Renal cortical epithelial cell (primary cell): ENCODE measurements around the gene ACVR2B. TPM values are rescaled to one million over a fixed set of nuclear protein-coding genes. Genes with fewer than 3 reads are reported as not detected.

Experiments used
- DNase-seq: peaks from one replicate; pipeline ENCODE4 v3.0.0-alpha.2; 2011; ENCODE audit warnings: low read depth
- total RNA-seq: library from RNA; depleted of rRNA; stranded (reverse); fragments of >200 nt; gene quantifications from 2 replicates; pipeline ENCODE4 v1.2.3, GENCODE V29; 2014

ACVR2B gene
- total RNA-seq, 1 donor from 2014 or later: 11.8 TPM

DNA sequence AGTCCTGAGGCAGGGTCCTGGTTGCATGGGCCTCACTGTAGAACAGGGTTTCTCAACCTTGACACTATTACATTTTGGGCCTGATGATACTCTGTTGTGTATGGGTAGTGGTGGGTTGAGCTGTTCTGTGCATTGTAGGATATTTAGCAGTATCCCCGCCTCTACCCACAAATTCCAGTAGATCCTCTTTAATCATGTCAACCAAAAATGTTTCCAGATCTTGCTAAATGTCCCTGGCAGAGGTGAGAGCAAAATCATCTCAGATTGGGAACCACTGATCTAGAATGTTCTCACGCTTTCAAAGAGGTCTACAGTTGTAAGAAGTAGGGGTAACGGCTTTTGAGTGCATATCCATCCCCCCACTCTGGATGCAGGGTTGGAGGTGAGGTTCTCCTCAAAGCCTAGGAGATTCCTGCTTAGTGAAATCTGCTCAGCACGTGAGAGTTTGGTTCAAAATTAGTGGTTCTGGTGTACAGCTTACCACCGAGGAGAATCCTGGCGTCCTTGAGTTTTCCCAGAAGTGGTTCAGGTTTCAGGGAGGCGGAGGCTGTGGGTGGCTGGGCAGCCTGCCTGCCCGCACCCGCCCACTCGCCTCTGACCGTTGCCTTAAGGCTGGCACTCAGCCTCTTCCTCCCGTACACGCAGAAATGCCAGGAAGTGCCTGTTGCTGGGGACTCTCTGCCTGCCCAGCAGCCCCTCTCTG, 5.3 kb downstream of the ACVR2B start:
- peak; percentile 79 for DNase-seq

DNA sequence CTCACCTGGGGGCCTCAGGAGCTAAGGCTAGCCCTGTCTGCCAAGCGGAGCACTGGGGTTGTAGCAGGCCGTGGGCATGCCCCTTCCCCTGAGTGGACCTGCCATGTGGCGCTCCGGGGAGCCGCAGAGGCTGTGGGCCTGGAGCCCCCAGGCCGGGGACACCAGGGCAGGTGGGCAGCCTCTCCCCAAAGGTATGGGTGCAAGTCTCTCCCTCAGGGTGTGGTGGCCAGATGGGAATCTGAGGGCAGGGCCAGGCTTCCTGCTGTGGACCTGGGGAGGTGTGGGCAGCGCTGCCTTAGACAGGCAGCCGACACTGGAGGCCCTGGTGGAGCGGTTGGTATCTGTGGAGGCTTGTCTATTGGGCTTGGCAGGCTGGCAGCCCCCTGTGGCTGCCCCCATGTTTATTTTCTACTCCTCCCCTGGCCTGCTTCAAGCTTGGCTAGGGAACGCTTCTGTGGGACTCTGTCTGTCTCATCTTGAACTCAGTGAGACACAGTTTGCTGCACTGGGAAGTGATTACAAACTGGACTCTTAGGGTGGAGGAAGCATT, 5.9 kb downstream of the ACVR2B start:
- peak; percentile 12 for DNase-seq

DNA sequence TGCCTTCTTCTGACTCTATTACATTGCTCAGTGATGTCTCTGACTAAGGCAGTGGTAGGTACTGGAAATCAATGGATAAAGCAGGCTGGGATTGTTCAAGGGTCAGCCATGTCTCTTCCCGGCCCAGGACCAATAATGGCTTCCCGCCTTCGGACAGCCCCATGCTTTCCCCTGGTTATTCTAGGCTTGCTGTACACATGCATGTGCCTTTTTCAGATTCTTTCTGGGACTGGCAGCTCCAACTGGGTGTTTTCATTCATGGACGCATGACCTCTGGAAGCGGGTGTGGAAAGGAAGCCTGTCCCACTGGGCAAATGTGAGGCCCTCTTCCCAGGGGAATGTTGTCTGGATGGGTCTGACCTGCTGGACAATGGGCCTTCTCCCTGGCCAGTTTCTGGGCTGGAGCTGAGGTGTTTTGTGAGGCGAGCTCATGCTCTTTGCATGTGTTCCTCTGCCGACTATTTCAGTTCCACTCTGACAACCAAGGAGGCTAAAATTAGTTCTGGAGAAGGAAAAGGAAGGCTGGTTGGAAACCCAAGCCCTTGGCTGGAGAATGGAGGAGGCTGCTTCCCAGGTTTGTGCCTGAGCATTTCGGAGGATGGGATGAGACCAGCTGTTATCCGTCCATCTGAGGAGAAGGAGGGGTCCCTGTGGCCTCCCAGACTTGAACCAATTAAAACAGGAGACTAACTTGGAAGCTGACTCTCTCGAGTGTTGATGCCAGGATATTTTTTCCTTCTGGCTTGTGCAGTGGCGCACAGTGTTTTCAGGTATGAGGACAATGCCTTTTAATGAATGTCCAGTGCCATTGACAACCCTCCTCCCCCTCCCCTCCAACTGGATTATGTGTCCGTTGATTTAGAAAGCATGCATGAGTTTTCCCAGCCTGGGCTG, 6.9 kb downstream of the ACVR2B start:
- no peak for DNase-seq

DNA sequence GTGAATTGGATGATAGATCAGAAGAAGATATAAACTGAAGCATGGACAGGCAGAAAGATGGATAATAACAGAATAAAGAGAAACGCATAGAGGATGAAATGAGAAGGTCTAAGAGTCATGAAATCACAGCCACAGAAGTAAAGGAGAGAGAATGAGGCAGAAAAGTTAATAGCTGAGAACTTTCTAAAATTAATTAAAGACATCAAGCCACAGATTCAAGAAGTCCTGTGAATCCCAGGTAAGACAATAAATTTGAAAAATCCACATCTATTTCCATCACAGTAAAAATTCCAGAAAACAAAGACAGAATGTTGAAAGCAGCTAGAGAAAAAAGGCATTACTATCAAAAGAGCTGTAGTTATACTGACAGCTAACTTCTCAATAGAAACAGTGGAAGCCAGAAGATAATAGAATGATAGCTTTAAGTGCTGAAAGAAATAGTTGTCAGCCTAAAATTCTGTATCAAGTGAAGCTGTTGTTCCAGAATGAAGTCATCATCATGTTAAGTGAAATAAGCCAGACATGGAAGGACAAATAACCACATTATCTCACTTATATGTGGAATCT, 12.0 kb downstream of the ACVR2B start:
- DNase-seq: no peak

DNA sequence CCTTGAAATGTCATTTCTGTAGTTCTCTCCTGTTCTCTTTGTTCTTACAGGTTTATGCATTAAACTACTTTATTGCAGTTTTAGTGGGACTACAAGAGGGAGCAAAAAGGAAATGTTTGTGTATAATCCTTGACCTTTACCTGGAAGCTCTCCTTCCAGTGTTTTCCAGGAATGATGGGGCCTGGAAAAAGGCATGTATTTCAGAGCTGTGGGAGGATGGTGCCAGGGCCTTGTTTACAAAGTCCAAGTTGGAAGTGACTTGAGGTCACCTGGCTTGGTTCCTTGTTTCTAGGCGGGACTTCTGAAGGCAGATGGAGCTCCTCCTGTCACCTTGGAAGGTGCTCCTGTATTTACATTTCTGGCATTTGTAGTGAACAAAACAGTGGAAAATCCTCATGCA, 15.1 kb downstream of the ACVR2B start:
- no peak for DNase-seq

DNA sequence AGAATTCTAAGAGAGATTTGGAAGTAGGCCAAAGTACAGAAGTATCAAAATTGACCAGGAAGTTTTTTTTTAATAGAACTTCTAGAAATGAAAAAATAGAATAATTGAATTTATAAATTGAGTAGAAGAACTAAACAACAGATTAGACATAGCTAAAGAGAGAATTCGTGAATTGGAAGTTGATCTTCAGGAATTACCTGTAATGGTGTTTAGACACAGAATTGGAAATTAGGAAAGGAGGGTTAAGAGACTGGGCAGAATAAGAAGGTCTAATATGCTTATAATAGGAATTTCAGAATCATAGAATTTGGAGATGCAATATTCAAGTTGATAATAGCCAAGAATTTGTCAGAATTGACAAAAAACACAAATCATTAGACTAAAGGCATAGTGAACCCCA, 16.2 kb downstream of the ACVR2B start:
- DNase-seq: no peak

DNA sequence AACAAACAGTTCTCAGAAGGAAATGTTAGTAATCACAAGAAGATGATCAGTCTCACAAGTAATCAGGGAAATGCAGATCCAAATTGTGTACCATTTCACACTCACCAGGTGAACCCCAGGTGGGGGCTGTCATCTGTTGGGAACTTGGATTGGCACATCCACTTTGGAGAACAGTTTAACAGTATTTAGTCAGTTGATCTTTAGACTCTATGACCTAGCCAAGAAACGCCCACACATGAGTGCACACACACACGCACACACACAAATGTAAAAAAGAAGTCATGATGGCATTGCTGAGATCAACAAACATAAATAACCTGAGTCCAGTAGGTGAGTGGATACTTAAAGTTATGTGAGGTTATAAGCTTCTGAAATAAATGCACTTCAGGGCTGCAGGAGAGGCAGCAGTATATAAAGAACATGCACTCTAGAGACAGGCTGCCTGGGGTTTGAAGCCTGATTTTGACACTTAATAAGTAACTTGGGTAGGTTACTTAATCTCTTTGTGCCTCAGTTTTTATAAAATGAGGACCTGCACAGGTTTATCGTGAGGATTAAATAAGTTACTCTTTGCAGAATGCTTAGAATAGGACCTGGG, 17.7 kb downstream of the ACVR2B start:
- DNase-seq: peak; percentile 64

DNA sequence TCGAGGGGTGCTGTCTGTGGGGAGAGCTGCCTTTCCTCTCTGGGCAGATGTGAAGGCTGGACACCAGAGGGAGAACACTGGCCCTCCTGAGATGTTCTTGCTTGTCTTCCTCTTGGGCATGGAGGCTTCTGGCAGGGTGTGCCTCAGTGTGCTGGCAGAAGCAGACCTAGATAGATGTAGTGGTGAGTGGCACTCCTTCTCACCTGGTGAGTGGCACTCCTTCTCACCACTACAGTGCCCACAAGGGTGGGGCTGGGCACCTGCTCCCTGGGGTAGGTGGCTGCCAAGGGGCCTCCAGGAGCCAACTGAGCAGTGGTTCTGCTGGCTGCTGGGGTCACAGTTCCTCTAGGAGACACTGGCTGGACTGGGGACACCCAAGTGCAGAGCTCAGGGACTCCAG, 18.7 kb downstream of the ACVR2B start:
- DNase-seq: no peak

DNA sequence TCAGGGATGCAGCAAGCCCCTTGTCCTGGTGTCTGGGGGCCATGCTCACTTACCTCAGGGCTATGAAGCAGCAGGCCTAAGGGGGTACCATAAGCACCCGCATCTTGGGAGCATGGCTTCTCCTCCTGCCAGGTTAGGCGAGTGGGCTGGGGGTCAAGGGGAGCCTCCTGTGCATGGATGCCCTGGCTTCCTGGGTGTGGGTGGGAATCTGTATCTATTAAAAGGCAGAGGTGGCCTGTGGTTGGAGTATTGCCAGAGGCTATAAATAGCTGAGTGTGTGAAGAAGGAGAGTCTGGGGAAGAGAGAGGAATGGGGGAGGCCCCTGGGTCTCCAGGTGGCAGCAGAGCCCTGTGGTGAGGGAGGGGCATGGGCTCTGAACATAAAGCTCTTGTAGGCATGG, 19.5 kb downstream of the ACVR2B start:
- DNase-seq: no peak

DNA sequence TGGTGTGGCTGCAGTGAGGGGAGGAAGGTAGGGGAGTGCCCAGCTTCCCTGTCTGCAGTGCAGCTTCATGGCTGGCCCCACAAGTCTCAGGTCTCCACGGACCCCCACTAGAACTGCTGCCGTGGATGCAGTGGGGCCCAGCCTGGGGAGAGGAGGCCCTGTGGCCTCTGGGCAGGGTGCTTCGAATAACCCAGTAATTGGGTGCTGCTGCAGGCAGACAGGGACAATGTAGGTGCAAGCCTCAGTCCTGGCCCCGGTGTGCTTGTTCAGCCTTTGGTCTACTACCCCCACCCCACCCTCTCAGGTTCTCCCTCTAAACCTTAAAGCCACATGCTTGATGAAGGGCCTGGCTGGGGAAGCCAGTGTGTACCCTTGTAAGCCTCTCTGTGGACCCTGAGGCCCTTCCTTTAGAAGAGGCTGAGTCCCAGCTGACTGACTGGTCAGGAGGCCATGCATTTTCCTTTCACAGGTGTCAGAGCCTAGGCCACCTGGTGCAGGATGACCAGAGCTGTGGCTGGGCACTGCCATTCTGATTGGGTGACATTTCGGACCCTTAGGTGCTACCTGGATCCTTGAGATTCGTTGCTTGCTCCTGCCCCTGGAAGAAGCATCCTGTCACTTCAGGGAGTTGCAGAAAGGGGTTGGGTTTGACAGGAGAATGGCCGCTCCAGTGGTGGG, 21.4 kb downstream of the ACVR2B start:
- no peak for DNase-seq

DNA sequence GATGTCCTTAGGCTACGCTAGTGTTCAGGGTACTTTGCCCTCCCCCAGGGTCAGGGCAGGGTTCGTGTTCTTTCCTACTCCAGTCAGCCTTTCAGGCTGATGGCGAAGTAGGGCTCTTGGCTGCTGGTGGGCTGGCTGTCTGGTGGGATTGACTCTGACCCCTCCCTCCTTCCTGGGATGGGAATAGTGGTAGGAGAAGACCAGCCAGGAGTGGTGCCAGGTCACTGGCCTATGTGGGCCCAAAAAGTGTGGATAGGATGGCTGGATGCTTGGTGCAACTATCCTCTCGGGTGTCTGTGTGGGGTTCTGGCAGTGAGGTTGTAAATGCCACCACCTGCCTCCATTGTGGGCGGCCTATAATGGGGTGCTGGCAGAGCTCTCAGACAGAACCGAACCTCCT, 22.0 kb downstream of the ACVR2B start:
- DNase-seq: no peak

DNA sequence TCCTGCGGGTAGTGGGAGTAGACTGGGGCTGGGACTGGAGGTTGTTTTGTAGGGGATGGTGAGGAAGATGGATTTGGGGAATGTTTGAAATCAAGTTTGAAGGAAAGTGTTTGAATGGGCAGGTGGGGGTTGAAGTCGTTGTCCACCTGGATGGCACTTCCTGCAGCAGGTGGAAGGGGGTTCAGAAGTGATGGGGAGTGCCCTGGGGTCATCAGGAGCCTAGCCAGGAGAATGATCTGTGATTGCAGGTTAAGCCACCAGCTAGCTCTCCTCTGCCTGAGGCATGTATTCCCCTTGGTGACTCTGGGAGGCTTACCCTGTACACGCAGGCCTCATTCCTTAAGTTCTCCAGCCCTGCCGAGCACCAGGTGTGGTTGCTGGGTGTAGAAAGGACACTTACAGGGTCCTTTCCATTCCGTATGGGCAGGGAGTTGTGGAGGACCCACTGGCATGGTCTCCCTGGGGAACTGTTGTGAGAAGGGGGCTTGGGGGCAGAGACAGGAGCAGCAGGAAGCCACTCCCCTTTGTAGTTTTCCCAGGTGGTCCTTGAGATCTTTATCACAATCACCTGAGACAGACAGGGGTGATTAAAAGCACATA, 22.6 kb downstream of the ACVR2B start:
- DNase-seq: no peak

DNA sequence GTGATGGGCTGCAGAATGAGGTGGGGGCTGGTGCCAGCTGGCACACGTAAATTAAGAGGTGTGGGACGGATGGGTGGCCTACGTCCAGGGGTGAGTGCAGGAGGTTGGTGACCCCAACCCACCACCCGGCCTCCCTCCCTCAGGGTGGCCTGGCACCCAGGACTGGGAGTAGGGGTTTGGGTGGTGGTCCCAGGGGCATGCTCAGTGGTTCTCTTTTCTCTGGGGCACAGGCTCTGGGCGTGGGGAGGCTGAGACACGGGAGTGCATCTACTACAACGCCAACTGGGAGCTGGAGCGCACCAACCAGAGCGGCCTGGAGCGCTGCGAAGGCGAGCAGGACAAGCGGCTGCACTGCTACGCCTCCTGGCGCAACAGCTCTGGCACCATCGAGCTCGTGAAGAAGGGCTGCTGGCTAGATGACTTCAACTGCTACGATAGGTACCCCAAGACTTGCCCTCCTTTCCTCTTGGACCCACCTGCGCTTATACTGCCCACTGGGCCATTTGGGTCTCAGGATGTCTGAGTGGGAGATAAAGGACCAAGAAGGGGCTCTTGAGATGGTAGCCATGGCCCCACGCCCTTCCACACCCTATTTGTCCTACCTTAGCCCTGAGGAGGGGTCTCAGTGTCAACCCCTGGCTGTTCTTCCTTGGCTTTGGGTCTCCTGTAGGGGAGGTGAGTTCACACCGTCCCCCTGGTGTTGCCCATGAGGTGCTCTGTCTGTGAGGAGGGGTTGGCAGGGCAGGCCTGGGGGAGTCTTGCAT, 23.5 kb downstream of the ACVR2B start:
- no peak for DNase-seq

DNA sequence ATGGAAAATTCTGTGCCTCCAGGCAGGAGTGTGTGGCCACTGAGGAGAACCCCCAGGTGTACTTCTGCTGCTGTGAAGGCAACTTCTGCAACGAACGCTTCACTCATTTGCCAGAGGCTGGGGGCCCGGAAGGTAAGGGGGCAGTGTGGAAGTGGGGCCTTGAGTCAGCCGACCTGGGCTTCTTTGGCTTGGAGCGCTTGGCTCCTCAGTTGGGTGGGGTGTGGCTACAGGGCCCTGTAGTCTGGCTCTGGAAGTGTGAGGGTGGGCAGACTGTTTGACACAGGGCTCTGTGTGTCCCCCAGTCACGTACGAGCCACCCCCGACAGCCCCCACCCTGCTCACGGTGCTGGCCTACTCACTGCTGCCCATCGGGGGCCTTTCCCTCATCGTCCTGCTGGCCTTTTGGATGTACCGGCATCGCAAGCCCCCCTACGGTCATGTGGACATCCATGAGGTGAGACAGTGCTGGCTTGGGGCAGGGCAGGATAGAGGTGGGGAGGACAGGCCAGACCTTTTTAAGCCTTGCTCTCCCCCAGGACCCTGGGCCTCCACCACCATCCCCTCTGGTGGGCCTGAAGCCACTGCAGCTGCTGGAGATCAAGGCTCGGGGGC, 24.3 kb downstream of the ACVR2B start:
- DNase-seq: no peak

DNA sequence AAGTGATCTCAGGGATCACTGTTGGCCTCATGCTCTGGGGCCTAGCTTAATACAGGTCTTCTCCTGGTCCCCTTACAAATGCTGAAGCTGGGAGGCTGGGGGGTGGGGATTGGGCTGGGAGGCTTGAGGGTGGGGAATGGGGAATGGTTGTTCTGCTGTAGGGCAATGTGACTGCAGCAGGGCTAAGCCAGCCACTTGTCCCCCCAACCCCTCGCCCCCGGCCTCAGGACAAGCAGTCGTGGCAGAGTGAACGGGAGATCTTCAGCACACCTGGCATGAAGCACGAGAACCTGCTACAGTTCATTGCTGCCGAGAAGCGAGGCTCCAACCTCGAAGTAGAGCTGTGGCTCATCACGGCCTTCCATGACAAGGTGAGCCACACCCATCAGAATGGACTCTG, 25.2 kb downstream of the ACVR2B start:
- no peak for DNase-seq

DNA sequence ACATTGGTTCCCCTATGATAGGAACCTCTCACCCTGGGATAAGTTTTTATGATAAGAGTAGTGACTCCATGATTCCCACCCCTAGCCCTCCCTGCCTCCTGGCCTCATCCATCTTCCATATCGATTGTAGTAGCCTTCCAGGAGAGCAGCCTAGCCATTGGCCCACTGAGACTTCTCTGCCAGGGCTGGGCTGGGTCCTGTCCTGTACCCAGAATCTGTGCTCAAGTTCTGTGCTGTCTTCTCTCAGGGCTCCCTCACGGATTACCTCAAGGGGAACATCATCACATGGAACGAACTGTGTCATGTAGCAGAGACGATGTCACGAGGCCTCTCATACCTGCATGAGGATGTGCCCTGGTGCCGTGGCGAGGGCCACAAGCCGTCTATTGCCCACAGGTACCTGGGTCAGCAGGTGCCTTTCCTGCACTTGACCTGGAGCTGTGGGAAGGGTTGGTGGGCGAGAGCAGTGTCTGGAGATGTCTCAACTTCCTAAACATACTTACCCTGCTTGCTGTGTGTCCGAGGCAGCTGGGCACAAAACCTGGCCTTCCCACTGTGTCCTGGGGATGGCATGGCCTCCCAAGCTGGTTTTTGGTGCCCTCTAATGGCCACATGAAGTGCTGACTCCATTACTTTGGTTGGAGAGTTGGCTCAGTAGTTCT, 25.9 kb downstream of the ACVR2B start:
- DNase-seq: peak; percentile 56

DNA sequence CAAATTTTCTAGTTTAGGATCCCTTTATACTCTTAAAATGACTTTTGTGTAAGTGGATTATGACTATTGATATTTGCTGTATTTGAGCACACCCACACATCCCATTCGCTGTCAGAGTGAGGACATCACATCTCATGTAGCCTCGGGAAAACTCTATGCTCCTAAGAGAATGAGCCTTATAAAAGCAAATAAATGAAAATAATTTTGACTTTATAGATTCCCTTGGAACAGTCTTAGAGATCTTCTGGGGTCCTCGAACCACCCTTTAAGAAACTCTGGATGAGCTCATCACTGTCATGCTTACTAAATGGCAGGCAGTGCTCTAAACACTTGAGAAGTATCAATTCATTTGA, 26.4 kb downstream of the ACVR2B start:
- DNase-seq: no peak

DNA sequence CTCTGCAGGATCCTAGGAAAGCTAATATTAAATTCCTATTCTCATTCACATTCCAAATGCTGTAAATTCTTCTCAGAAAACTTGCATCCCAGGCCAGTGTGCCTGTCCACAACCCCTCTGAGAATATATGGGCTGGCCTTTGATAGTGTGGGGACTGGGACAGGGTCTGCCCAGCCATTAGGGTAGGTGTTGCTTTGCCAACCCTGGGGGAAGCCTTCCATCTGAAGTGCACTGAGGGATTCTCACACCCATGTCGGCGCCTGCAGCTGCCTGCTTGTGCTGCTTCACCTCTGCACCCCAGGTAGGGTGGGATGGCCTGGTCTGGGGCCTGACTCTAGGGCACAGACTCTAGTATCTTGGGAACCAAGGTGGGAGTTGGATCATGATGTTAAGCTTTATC, 27.2 kb downstream of the ACVR2B start:
- DNase-seq: no peak

DNA sequence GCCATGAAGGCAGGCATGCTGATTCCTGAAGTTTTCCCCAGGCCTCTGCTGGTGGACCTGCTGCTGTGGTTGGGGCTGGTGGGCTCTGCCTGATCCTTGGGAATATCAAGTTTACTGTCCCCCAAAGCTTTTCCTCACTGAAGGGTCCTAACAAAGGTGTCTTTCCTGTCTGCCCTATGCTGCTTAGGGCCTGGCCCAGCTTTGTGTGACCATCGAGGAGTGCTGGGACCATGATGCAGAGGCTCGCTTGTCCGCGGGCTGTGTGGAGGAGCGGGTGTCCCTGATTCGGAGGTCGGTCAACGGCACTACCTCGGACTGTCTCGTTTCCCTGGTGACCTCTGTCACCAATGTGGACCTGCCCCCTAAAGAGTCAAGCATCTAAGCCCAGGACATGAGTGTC, 29.3 kb downstream of the ACVR2B start:
- no peak for DNase-seq

DNA sequence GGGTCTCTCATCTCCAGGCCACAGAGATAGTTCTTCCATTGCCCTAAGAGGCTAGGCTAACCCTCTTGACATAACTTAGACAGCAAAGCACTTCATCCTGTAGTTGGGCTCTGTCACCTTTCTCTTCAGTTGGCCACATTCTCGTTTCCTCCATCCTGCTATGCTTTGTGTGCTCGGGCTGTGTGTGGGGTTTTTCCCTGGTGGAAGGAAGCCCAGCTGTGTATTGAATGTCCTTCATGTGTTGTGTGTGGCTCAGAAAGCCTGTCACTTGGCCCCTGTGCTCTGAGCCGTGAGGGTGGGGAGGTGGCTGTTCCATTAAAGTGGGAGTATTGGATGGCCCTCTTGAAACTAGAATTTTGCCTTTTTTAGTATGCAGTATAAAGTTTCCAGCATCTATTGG, 33.6 kb downstream of the ACVR2B start:
- no peak for DNase-seq
